ENCODE data around the gene YIPF4. TPM values are rescaled to one million over a fixed set of nuclear protein-coding genes. Genes with fewer than 3 reads are reported as not detected.
"Not testable (repeated sequence)": the region's sequence is repeated elsewhere in the genome, so short reads cannot be mapped to it uniquely, and the experiment has no call there.

The YIPF4 gene
- total RNA-seq, 1 donor from 2014 or later: 16.0 TPM

- DNase-seq (ENCODE audit: extremely low read depth, low read depth, low spot score): not testable (repeated sequence)
These were observed 86.6 kb downstream of the YIPF4 start for GRCh38 chr2:32364290-32364689.

- DNase-seq (ENCODE audit: extremely low read depth, low read depth, low spot score): not testable (repeated sequence)
These were observed 88.0 kb downstream of the YIPF4 start for GRCh38 chr2:32365679-32366078.

Other genes starting within 250 kb of the YIPF4 start
- gene DPY30, start 238.1 kb upstream of the YIPF4 start, total RNA-seq: 61.7 and 68.7 TPM in 2 replicates
- 18.3 and 19.9 TPM in 2 replicates for gene SPAST, start 214.3 kb upstream of the YIPF4 start, total RNA-seq
- gene SLC30A6, start 112.0 kb upstream of the YIPF4 start, total RNA-seq: 14.7 and 16.4 TPM in 2 replicates
- not detected in 2 replicates for gene NLRC4, start 13.0 kb upstream of the YIPF4 start, total RNA-seq
- gene BIRC6, start 79.1 kb downstream of the YIPF4 start, total RNA-seq: 64.1 and 113 TPM in 2 replicates

Data from glomerular endothelial cell (primary cell).